C4-2B (cell line): ENCODE results near the gene FRMD8.

Source experiments
- H3K27ac ChIP-seq: fragments of 450-650 bp; 2 replicates; pipeline ENCODE4 v1.5.1; 2017
- ZFX ChIP-seq: fragments of 450-650 bp; IDR thresholded peaks from 2 replicates; pipeline ENCODE4 v1.6.1; 2017
- TF ChIP-seq, protein P1 (sequence below): fragments of 450-650 bp; conservative IDR thresholded peaks from 2 replicates; pipeline ENCODE4 v1.5.1; 2017; ENCODE audit warnings: mild to moderate bottlenecking

Gene FRMD8

DNA sequence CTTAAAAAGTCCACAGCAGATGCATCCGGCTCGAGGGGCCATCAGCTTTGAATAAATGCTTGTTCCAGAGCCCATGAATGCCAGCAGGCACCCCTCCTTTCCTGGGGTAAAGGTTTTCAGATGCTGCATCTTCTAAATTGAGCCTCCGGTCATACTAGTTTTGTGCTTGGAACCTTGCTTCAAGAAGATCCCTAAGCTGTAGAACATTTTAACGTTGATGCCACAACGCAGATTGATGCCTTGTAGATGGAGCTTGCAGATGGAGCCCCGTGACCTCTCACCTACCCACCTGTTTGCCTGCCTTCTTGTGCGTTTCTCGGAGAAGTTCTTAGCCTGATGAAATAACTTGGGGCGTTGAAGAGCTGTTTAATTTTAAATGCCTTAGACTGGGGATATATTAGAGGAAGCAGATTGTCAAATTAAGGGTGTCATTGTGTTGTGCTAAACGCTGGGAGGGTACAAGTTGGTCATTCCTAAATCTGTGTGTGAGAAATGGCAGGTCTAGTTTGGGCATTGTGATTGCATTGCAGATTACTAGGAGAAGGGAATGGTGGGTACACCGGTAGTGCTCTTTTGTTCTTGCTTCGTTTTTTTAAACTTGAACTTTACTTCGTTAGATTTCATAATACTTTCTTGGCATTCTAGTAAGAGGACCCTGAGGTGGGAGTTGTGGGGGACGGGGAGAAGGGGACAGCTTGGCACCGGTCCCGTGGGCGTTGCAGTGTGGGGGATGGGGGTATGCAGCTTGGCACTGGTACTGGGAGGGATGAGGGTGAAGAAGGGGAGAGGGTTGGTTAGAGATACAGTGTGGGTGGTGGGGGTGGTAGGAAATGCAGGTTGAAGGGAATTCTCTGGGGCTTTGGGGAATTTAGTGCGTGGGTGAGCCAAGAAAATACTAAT lies 38.0 kb downstream of the FRMD8 start:
- TF ChIP-seq ZFX: no peak
- TF ChIP-seq, protein P1, sequence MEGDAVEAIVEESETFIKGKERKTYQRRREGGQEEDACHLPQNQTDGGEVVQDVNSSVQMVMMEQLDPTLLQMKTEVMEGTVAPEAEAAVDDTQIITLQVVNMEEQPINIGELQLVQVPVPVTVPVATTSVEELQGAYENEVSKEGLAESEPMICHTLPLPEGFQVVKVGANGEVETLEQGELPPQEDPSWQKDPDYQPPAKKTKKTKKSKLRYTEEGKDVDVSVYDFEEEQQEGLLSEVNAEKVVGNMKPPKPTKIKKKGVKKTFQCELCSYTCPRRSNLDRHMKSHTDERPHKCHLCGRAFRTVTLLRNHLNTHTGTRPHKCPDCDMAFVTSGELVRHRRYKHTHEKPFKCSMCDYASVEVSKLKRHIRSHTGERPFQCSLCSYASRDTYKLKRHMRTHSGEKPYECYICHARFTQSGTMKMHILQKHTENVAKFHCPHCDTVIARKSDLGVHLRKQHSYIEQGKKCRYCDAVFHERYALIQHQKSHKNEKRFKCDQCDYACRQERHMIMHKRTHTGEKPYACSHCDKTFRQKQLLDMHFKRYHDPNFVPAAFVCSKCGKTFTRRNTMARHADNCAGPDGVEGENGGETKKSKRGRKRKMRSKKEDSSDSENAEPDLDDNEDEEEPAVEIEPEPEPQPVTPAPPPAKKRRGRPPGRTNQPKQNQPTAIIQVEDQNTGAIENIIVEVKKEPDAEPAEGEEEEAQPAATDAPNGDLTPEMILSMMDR: no peak
- peak overlapping the region; percentile 99 for H3K27ac ChIP-seq

DNA sequence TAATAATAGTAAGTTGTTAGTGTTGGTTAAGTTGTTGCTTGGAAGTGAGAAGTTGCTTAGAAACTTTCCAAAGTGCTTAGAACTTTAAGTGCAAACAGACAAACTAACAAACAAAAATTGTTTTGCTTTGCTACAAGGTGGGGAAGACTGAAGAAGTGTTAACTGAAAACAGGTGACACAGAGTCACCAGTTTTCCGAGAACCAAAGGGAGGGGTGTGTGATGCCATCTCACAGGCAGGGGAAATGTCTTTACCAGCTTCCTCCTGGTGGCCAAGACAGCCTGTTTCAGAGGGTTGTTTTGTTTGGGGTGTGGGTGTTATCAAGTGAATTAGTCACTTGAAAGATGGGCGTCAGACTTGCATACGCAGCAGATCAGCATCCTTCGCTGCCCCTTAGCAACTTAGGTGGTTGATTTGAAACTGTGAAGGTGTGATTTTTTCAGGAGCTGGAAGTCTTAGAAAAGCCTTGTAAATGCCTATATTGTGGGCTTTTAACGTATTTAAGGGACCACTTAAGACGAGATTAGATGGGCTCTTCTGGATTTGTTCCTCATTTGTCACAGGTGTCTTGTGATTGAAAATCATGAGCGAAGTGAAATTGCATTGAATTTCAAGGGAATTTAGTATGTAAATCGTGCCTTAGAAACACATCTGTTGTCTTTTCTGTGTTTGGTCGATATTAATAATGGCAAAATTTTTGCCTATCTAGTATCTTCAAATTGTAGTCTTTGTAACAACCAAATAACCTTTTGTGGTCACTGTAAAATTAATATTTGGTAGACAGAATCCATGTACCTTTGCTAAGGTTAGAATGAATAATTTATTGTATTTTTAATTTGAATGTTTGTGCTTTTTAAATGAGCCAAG lies 38.9 kb downstream of the FRMD8 start:
- peak overlapping the region; percentile 99 for H3K27ac ChIP-seq
- TF ChIP-seq ZFX: no peak
- TF ChIP-seq, protein P1: no peak; the same call in 1 of the 2 replicates

DNA sequence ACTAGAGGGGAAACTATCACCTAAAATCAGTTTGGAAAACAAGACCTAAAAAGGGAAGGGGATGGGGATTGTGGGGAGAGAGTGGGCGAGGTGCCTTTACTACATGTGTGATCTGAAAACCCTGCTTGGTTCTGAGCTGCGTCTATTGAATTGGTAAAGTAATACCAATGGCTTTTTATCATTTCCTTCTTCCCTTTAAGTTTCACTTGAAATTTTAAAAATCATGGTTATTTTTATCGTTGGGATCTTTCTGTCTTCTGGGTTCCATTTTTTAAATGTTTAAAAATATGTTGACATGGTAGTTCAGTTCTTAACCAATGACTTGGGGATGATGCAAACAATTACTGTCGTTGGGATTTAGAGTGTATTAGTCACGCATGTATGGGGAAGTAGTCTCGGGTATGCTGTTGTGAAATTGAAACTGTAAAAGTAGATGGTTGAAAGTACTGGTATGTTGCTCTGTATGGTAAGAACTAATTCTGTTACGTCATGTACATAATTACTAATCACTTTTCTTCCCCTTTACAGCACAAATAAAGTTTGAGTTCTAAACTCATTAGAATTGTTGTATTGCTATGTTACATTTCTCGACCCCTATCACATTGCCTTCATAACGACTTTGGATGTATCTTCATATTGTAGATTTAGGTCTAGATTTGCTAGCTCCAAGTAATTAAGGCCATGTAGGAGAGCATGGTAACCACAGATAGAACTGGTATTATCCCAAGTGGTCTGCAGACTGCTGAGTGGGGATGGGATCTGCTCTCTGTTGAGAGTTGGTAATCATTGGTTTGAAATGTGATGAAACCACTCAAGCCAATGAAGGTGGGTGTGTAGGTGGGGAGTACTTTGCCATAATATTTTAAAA lies 39.8 kb downstream of the FRMD8 start:
- TF ChIP-seq, protein P1: no peak
- TF ChIP-seq ZFX: no peak
- peak overlapping the region; percentile 63; the same call in 1 of the 2 replicates for H3K27ac ChIP-seq

DNA sequence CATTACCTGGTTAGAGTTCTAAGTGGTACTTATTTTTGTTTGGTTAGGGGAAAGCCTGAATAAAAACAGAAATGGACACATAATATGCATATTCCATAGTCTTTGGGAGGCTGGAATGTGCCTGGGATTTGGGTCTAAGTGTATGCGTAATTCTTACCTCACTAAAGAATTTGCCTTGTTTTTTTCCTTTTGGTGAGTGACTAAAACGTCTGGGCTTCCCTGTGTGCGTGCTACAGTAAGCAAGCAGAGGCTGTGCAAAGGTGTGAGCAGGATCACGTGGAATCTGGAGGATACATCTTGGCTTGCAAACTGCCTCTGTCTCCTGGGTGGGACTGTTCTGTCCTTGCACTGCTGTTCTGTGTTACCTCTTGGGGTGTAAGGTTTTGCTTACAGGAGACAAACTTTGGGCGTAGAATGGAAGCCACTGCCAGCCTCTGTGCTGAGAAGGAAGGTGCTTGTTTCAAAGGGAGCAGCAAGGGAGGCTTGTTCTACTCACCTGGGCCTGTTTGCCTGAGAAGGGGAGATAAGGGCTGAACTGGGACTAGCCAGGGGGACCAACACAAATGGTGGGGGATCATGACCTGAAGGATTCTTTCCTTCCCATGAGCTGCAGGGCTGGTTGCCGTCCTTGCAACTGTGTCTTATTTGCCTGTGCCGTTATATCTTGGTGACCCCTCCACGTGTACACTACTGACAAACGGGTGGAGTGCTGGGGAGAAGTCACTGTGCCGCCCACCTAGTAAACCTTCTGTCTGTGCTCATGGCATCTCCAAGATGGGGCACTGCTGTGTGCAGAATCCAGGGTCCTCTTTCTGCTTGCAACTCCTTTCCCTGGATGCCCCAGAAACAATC lies 40.6 kb downstream of the FRMD8 start:
- peak overlapping the region; percentile 63 for H3K27ac ChIP-seq
- no peak for TF ChIP-seq ZFX
- TF ChIP-seq, protein P1: no peak

DNA sequence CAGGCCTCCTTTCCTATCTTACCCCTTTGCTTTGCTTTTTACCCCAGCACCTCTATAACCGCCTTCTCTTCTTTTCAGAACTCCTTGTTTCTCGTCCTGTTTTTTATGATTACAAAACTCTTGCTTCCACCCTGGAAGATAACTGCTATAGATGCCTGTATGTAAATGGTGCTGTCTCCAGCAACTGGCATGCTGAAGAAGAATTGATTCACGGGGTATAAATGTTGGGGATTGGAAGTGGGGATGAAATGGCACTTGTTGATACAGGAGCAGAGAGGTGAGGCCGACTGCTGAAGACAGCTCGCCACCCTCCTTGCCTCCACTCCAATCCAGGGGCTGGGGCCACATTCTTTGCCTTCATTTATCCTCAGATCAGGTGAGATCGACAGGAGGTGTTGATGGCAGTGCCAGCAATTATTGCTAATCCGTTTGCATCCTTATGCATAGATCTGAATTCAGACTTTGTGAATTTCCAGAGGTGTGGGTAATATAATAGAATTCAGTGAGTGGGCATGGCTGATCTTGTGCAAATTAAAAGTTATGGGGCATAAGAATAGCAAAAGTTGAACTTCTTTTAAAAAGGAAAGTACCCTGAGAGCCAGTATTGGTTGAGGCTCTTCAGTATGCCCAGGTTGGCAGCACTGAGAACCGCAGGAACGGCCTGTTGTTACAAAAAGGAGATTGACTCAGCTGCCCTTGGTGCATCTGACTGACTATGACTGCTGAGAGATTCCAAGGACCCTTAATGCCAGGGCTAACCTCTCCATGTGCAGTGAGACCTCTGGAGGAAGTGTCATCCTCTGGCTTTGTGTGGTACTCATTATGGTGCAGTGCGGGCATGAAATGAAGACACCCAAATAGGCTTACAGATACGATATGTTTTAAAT lies 41.5 kb downstream of the FRMD8 start:
- H3K27ac ChIP-seq: peak overlapping the region; percentile 63
- TF ChIP-seq ZFX: no peak
- TF ChIP-seq, protein P1: no peak
